Glutamatergic neuron (in vitro differentiated cells): ENCODE measurements around the gene EML1. TPM values are rescaled to one million over a fixed set of nuclear protein-coding genes. Genes with fewer than 3 reads are reported as not detected.

Experiments used
- DNase-seq: peaks from one replicate; pipeline ENCODE4 v3.0.0; 2022
- H3K27ac Mint-ChIP-seq: one replicate; pipeline ENCODE4 v1.8.0; 2020; ENCODE audit warnings: mild to moderate bottlenecking, mixed read lengths, inconsistent platforms; ENCODE audit not compliant: unreplicated experiment
- H3K27me3 Mint-ChIP-seq: one replicate; pipeline ENCODE4 v1.8.0; 2020; ENCODE audit warnings: mild to moderate bottlenecking, moderate library complexity, mixed read lengths, inconsistent platforms; ENCODE audit not compliant: unreplicated experiment
- H3K36me3 Mint-ChIP-seq: one replicate; pipeline ENCODE4 v1.8.0; 2020; ENCODE audit warnings: mild to moderate bottlenecking, mixed read lengths, inconsistent platforms; ENCODE audit not compliant: unreplicated experiment
- H3K4me1 Mint-ChIP-seq: one replicate; pipeline ENCODE4 v1.8.0; 2020; ENCODE audit warnings: mild to moderate bottlenecking, low read depth, mixed read lengths, inconsistent platforms; ENCODE audit not compliant: unreplicated experiment
- H3K4me3 Mint-ChIP-seq: one replicate; pipeline ENCODE4 v1.8.0; 2020; ENCODE audit warnings: mild to moderate bottlenecking, mixed read lengths, inconsistent platforms; ENCODE audit not compliant: unreplicated experiment
- H3K9me3 Mint-ChIP-seq: one replicate; pipeline ENCODE4 v1.8.0; 2020; ENCODE audit warnings: mild to moderate bottlenecking, moderate library complexity, mixed read lengths, inconsistent platforms; ENCODE audit not compliant: unreplicated experiment
- CTCF ChIP-seq: fragments of 200-600 bp; sonication (generic); IDR thresholded peaks from one replicate; pipeline ENCODE4 v1.5.0; 2021; ENCODE audit not compliant: partially characterized antibody, unreplicated experiment
- total RNA-seq: library from RNA; stranded (reverse); fragmentation: NEBNext Ultra II Directional; extraction: Animal tissue kit (Norgen Biotek cat#: 25700); gene quantifications from one replicate; pipeline ENCODE4 v1.2.1, GENCODE V29; 2021; ENCODE audit not compliant: unreplicated experiment

The EML1 gene
- total RNA-seq, 1 donor from 2014 or later, result 73.6 TPM

DNA sequence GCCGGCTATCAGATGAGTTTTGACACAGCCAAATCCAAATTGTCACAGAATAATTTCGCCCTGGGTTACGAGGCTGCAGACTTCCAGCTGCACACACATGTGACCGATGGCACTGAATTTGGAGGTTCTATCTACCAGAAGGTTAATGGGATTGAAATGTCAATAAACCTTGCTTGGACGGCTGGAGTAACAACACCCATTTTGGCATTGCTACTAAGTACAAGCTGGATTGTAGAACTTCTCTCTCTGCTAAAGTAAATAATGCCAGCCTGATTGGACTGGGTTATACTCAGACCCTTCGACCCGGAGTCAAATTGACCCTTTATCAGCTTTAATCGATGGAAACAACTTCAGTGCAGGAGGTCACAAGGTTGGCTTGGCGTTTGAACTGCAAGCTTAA is 171.8 kb downstream of the EML1 start:
- Mint-ChIP-seq H3K27me3 (peaks cover 6% of the 10 kb centered on the region), H3K4me3 (no peak overlapping the region), H3K4me1 (peaks cover 12% of the 10 kb centered on the region), H3K36me3 (peaks cover 11% of the 10 kb centered on the region), H3K27ac (no peak overlapping the region), H3K9me3 (peaks cover 2% of the 10 kb centered on the region)
- DNase-seq, result no peak
- no peak for TF ChIP-seq CTCF

- H3K4me3 Mint-ChIP-seq, result no peak overlapping the region
These were observed 173.0 kb downstream of the EML1 start for GRCh38 chr14:99966037-99966835.

DNA sequence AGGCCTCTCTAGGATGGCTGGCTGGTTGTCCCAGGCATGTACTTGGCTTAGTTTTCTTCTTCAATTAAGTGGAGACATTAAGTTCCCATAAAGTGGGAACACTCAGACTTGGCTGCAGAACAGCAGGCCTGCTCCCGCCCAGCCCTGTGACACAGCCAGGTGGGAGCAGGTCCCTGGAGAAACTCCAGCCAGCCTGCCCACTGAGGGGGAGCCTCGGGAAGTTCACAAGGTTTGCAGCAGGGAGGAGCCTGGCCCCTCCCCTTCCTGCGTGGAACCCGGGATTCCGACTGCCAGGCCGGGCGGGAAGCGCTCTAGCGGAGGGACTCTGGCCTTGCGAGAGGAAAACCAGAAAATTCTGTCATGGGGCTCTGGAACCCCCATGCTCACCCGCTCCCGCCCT is 173.7 kb downstream of the EML1 start:
- no peak for DNase-seq
- Mint-ChIP-seq H3K36me3 (peaks cover 11% of the 10 kb centered on the region), H3K9me3 (peaks cover 6% of the 10 kb centered on the region), H3K27ac (no peak overlapping the region), H3K4me1 (peaks cover 12% of the 10 kb centered on the region), H3K27me3 (peaks cover 14% of the 10 kb centered on the region), H3K4me3 (no peak overlapping the region)
- no peak for TF ChIP-seq CTCF

More at GRCh38 chr14:99966037-99966835, 173.0 kb downstream of the EML1 start:
- H3K36me3 Mint-ChIP-seq, result peaks cover 11% of the 10 kb centered on the region
- H3K4me1 Mint-ChIP-seq, result peaks cover 12% of the 10 kb centered on the region
- peaks cover 14% of the 10 kb centered on the region for H3K27me3 Mint-ChIP-seq
- no peak for DNase-seq
- peaks cover 6% of the 10 kb centered on the region for H3K9me3 Mint-ChIP-seq
- peak overlapping the region; percentile 70 for H3K27ac Mint-ChIP-seq
- TF ChIP-seq CTCF, result no peak

DNA sequence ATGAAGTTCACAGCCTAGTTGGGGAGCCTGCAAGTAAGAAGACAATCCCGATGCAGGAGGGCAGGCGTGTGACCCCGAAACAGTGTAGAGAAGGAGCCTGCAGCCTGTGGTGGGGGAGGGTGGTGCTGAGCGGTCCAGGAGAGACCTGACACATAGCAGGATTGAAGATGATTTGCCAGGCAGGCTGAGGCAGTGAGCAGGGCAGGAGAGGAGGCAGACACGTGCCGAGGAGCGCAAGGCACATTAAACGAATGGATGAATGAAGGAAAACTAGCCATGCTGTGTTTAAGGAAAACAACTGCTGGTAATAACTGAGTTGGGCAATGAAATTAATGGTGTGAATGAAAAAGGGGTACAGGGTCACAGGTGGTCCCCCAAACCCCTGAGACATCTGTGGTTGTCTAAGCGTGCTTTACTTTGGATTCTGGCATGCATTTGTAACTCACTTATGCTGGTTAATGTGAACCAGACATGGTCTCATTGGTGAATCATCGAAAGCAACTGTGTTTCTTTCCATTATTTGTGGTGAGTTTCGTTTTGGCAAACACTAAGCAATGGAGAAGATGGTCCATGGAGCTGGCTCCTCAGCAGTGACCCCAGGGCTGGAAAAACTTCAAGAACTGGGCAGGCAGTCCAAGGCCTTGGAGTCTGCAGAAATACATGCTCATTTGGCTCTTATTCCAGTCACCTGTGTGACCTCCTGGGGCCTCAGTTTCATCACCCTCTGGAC is 175.1 kb downstream of the EML1 start:
- peaks cover 11% of the 10 kb centered on the region for H3K9me3 Mint-ChIP-seq
- H3K36me3 Mint-ChIP-seq, result peaks cover 17% of the 10 kb centered on the region
- no peak for TF ChIP-seq CTCF
- DNase-seq, result no peak
- H3K4me1 Mint-ChIP-seq, result peaks cover 12% of the 10 kb centered on the region
- H3K4me3 Mint-ChIP-seq, result peak overlapping the region; percentile 46
- no peak overlapping the region for H3K27ac Mint-ChIP-seq
- peaks cover 21% of the 10 kb centered on the region for H3K27me3 Mint-ChIP-seq

- peaks cover 17% of the 10 kb centered on the region for H3K36me3 Mint-ChIP-seq
- no peak for TF ChIP-seq CTCF
- peaks cover 21% of the 10 kb centered on the region for H3K27me3 Mint-ChIP-seq
- H3K9me3 Mint-ChIP-seq, result peaks cover 11% of the 10 kb centered on the region
- DNase-seq, result no peak
- no peak overlapping the region for H3K4me3 Mint-ChIP-seq
- peaks cover 12% of the 10 kb centered on the region for H3K4me1 Mint-ChIP-seq
- no peak overlapping the region for H3K27ac Mint-ChIP-seq
These were observed 175.7 kb downstream of the EML1 start for GRCh38 chr14:99968941-99969340.
